Upper lobe of left lung (tissue), 4 donors: Measurements from ENCODE around the gene SLC25A38.

Experiments
- CTCF ChIP-seq, 6 experiments: fragments of 450-650 bp in 4 of 6; fragments of 200-600 bp in 2 of 6; sonication (generic) in 2 of 6; IDR thresholded peaks; one replicate each; pipeline ENCODE4 v1.5.1; 2016 to 2019; ENCODE audit warnings: antibody characterized with exemption in 6 of 6
- POLR2A ChIP-seq, 4 donors: fragments of 450-650 bp; IDR thresholded peaks; one replicate each; pipeline ENCODE4 v1.5.1; 2016 to 2017; ENCODE audit warnings: antibody characterized with exemption in 4 of 4, mild to moderate bottlenecking in 2 of 4
- POLR2AphosphoS5 ChIP-seq, 2 donors: sonication (generic); formaldehyde crosslinking; IDR thresholded peaks; one replicate each; pipeline ENCODE4 v1.5.1; 2017; ENCODE audit warnings: antibody characterized with exemption in 2 of 2

GRCh38 chr3:39378088-39378487, 5.1 kb upstream of the SLC25A38 start:
- TF ChIP-seq CTCF (IDR thresholded peaks at IDR 0.05) (peak in 5 of 6 experiments; percentile 41 to 56 (median 52)), POLR2AphosphoS5 (IDR thresholded peaks at IDR 0.05) (no peak), POLR2A (IDR thresholded peaks at IDR 0.05) (no peak)
